ENCODE measurements around the gene SLC1A2. TPM values are rescaled to one million over a fixed set of nuclear protein-coding genes. Genes with fewer than 3 reads are reported as not detected.

The SLC1A2 gene
- total and polyA plus RNA-seq, 2 donors (not counting 3 experiments of a cell fraction or from before 2014, with no cell fraction given), result not detected

- no TSS peak for BruUV-seq (replicated peaks)
- TF ChIP-seq CTCF (IDR thresholded peaks at IDR 0.05; ENCODE audit: extremely low read depth in 1 of 2, insufficient read depth in 1 of 2, low read depth in 1 of 2, low read length in 2 of 2) (peak in 1 of 2 donors; percentile 5), FOS (IDR thresholded peaks at IDR 0.05; ENCODE audit: borderline replicate concordance, insufficient read depth, low read length) (no peak)
- H3K79me2 ChIP-seq (ENCODE audit: control insufficient read depth, insufficient read depth, low read length), result no peaks in the 10 kb centered on the region
- no peaks in the 10 kb centered on the region for H4K20me1 ChIP-seq (replicated peaks; ENCODE audit: control insufficient read depth, extremely low read depth, insufficient read depth, low read length)
- no peak overlapping the region for H3K4me3 ChIP-seq (replicated peaks in 1 of 3; ENCODE audit: insufficient read depth in 1 of 3, low read depth in 1 of 3, low read length in 3 of 3)
- no peaks in the 10 kb centered on the region for H3K9me3 ChIP-seq (replicated peaks; ENCODE audit: control insufficient read depth, insufficient read depth, low read length)
- no peaks in the 10 kb centered on the region for H3K9me1 ChIP-seq (replicated peaks; ENCODE audit: control insufficient read depth, extremely low read depth, insufficient read depth, low read length)
- DNase-seq (ENCODE audit: low read depth, low spot score) (peak; percentile 17), FAIRE-seq (no peak)
- no peak overlapping the region for H3K27ac ChIP-seq (ENCODE audit: insufficient read depth, low read depth, low read length)
- H3K27me3 ChIP-seq (ENCODE audit: control insufficient read depth in 2 of 2, insufficient read depth in 2 of 2, low read length in 2 of 2), result no peaks in the 10 kb centered on the region
- no peaks in the 10 kb centered on the region for H3K36me3 ChIP-seq (ENCODE audit: control insufficient read depth in 2 of 2, extremely low read depth in 1 of 2, insufficient read depth in 2 of 2, low read length in 2 of 2)
- CTCF ChIA-PET, result interaction anchor here (0.7 to 3.2 kb wide), 9 partner anchors 9 to 380 kb away, joined by 3 to 30 read pairs (median 3); no protein-coding TSS in a partner anchor
- intact Hi-C loops (cut with micrococcal nuclease), result no loop called here
- no peaks in the 10 kb centered on the region for H3K4me1 ChIP-seq (ENCODE audit: control insufficient read depth, extremely low read depth, insufficient read depth, low read length)
- dilution Hi-C loops (cut with MboI; ENCODE audit: extremely low pct_ligation_motif_present, low sequenced_read_pairs), result no loop called here
- H2AFZ ChIP-seq (ENCODE audit: low read depth, low read length), result no peak overlapping the region
- POLR2A ChIA-PET, result no interaction called here
- H3K4me2 ChIP-seq (ENCODE audit: insufficient read depth, low read length), result no peak overlapping the region
- no peak overlapping the region for H3K9ac ChIP-seq (replicated peaks; ENCODE audit: extremely low read depth, insufficient read depth, low read length)
Observed at GRCh38 chr11:35305670-35306382, 113.5 kb downstream of the SLC1A2 start.

GRCh38 chr11:35304900-35305460 is 114.4 kb downstream of the SLC1A2 start:
- CTCF ChIA-PET, result interaction anchor here (0.7 to 3.2 kb wide), 10 partner anchors 8 to 379 kb away, joined by 3 to 30 read pairs (median 3); no protein-coding TSS in a partner anchor

More at GRCh38 chr11:35304900-35305460, 114.4 kb downstream of the SLC1A2 start:
- DNase-seq (ENCODE audit: low read depth, low spot score), result no peak
- POLR2A ChIA-PET, result no interaction called here
- dilution Hi-C loops (cut with MboI; ENCODE audit: extremely low pct_ligation_motif_present, low sequenced_read_pairs) (no loop called here), intact Hi-C loops (cut with micrococcal nuclease) (no loop called here)
- Histone ChIP-seq H2AFZ (ENCODE audit: low read depth, low read length) (no peak overlapping the region), H3K4me2 (ENCODE audit: insufficient read depth, low read length) (no peak overlapping the region), H3K9me1 (replicated peaks; ENCODE audit: control insufficient read depth, extremely low read depth, insufficient read depth, low read length) (no peaks in the 10 kb centered on the region), H3K27ac (ENCODE audit: insufficient read depth, low read depth, low read length) (no peak overlapping the region), H3K4me1 (ENCODE audit: control insufficient read depth, extremely low read depth, insufficient read depth, low read length) (no peaks in the 10 kb centered on the region), H3K9ac (replicated peaks; ENCODE audit: extremely low read depth, insufficient read depth, low read length) (no peak overlapping the region), H3K36me3 (ENCODE audit: control insufficient read depth in 2 of 2, extremely low read depth in 1 of 2, insufficient read depth in 2 of 2, low read length in 2 of 2) (no peaks in the 10 kb centered on the region), H4K20me1 (replicated peaks; ENCODE audit: control insufficient read depth, extremely low read depth, insufficient read depth, low read length) (no peaks in the 10 kb centered on the region), H3K9me3 (replicated peaks; ENCODE audit: control insufficient read depth, insufficient read depth, low read length) (no peaks in the 10 kb centered on the region), H3K79me2 (ENCODE audit: control insufficient read depth, insufficient read depth, low read length) (no peaks in the 10 kb centered on the region), H3K27me3 (ENCODE audit: control insufficient read depth in 2 of 2, insufficient read depth in 2 of 2, low read length in 2 of 2) (no peaks in the 10 kb centered on the region), H3K4me3 (replicated peaks in 1 of 3; ENCODE audit: insufficient read depth in 1 of 3, low read depth in 1 of 3, low read length in 3 of 3) (no peak overlapping the region)
- FAIRE-seq, result no peak
- BruUV-seq (replicated peaks), result no TSS peak
- TF ChIP-seq POLR2AphosphoS5 (IDR thresholded peaks at IDR 0.05; ENCODE audit: insufficient read depth, low read depth, low read length), result no peak
- no peak for TF ChIP-seq MAX (IDR thresholded peaks at IDR 0.05; ENCODE audit: insufficient read depth, insufficient read length)
- no peak for TF ChIP-seq POLR2A (IDR thresholded peaks at IDR 0.05; ENCODE audit: low read depth, low read length)

Measured in endothelial cell of umbilical vein (primary cell).